Activated CD4-positive, CD25-positive, alpha-beta regulatory T cell treated with anti-CD3 and anti-CD28 coated beads, Interleukin-2, amount 50 U/mL, for 72 hours (primary cell): ENCODE measurements around the gene KRTAP9-6.
A peak's percentile ranks its signal among the peaks of the same experiment; 100 is the strongest.
"Not testable (repeated sequence)": the region's sequence is repeated elsewhere in the genome, so short reads cannot be mapped to it uniquely, and the experiment has no call there.

Source experiments
- DNase-seq: peaks from one replicate; pipeline ENCODE4 v3.0.0; 2021

The KRTAP9-6 gene

GRCh38 chr17:41271858-41272257 is 6.7 kb downstream of the KRTAP9-6 start:
- DNase-seq, result no peak

GRCh38 chr17:41275648-41276190 is 10.5 kb downstream of the KRTAP9-6 start, which contains the start of gene KRTAP9-7:
KRTAP9-7 (plus strand) TSS chr17:41275698; CDS start chr17:41275698, 0 bp downstream.
- DNase-seq, result not testable (repeated sequence)

GRCh38 chr17:41278176-41278955 is 13.2 kb downstream of the KRTAP9-6 start:
- no peak for DNase-seq

- DNase-seq, result no peak
Measured at GRCh38 chr17:41284043-41284442, 18.9 kb downstream of the KRTAP9-6 start.

- no peak for DNase-seq
Measured at GRCh38 chr17:41284546-41284945, 19.4 kb downstream of the KRTAP9-6 start.

- DNase-seq, result no peak
Measured at GRCh38 chr17:41287050-41287449, 21.9 kb downstream of the KRTAP9-6 start.

GRCh38 chr17:41294016-41294415 is 28.8 kb downstream of the KRTAP9-6 start:
- no peak for DNase-seq

- DNase-seq, result no peak
Measured at GRCh38 chr17:41296846-41297245, 31.7 kb downstream of the KRTAP9-6 start.

- no peak for DNase-seq
Measured at GRCh38 chr17:41298458-41299135, 33.4 kb downstream of the KRTAP9-6 start.

- no peak for DNase-seq
Measured at GRCh38 chr17:41301204-41301790, 36.1 kb downstream of the KRTAP9-6 start.

- no peak for DNase-seq
Measured at GRCh38 chr17:41301916-41302901, 37.0 kb downstream of the KRTAP9-6 start, which contains the start of gene KRTAP29-1. KRTAP29-1 (minus strand) TSS chr17:41302851; CDS start chr17:41302851, 0 bp downstream.

GRCh38 chr17:41302981-41303380 is 37.8 kb downstream of the KRTAP9-6 start:
- no peak for DNase-seq

GRCh38 chr17:41304091-41304490 is 38.9 kb downstream of the KRTAP9-6 start:
- DNase-seq, result no peak

- DNase-seq, result no peak
Measured at GRCh38 chr17:41307647-41308046, 42.5 kb downstream of the KRTAP9-6 start.

- peak; percentile 70 for DNase-seq
Measured at GRCh38 chr17:41308251-41308917, 43.2 kb downstream of the KRTAP9-6 start.

GRCh38 chr17:41308918-41309359 is 43.8 kb downstream of the KRTAP9-6 start, which contains the start of gene KRTAP16-1:
KRTAP16-1 (minus strand) TSS chr17:41309309; CDS start chr17:41309253, 56 bp downstream.
- DNase-seq, result peak; percentile 54

- no peak for DNase-seq
Measured at GRCh38 chr17:41311111-41311510, 45.9 kb downstream of the KRTAP9-6 start.

- DNase-seq, result no peak
Measured at GRCh38 chr17:41315204-41315794, 50.1 kb downstream of the KRTAP9-6 start, which contains the start of gene KRTAP17-1. KRTAP17-1 (minus strand) TSS chr17:41315710; CDS start chr17:41315650, 60 bp downstream.
